Measurements from ENCODE around the gene COL8A1. TPM values are rescaled to one million over a fixed set of nuclear protein-coding genes. Genes with fewer than 3 reads are reported as not detected.

The COL8A1 gene
- total and polyA plus RNA-seq, 5 donors: 16.5 to 57.5 (median 34.4) TPM

- ATAC-seq (no peak), DNase-seq (no peak)
- Histone ChIP-seq H3K4me3 (ENCODE audit: low read length) (peak overlapping the region; percentile 12), H3K27me3 (ENCODE audit: control insufficient read depth, insufficient read depth) (no peaks in the 10 kb centered on the region), H3K9me3 (ENCODE audit: control insufficient read depth, low read length) (no peaks in the 10 kb centered on the region), H3K27ac (ENCODE audit: low read length) (no peak overlapping the region), H3K4me1 (ENCODE audit: control insufficient read depth, insufficient read depth, low read length) (no peaks in the 10 kb centered on the region)
- WGBS: 74% methylated on average over 6 of the region's 6 CpGs
- intact Hi-C loops (cut with DNase I): loop anchor here in 1 of 4 donors (5.0 kb wide), 1 partner anchor 107 kb away; no protein-coding TSS in a partner anchor
Observed at GRCh38 chr3:99640214-99640851, 1.9 kb downstream of the COL8A1 start.

GRCh38 chr3:99641480-99641879 lies 3.1 kb downstream of the COL8A1 start:
- 59% methylated on average over 2 of the region's 2 CpGs for WGBS
- intact Hi-C loops (cut with DNase I): loop anchor here in 1 of 4 donors (5.0 kb wide), 1 partner anchor 106 kb away; no protein-coding TSS in a partner anchor
- DNase-seq: no peak
- Histone ChIP-seq H3K4me3 (ENCODE audit: low read length) (no peak overlapping the region), H3K27ac (ENCODE audit: low read length) (no peak overlapping the region), H3K4me1 (ENCODE audit: control insufficient read depth, insufficient read depth, low read length) (no peaks in the 10 kb centered on the region), H3K9me3 (ENCODE audit: control insufficient read depth, low read length) (no peaks in the 10 kb centered on the region), H3K27me3 (ENCODE audit: control insufficient read depth, insufficient read depth) (no peaks in the 10 kb centered on the region)
- ATAC-seq: no peak

GRCh38 chr3:99641982-99642381 lies 3.6 kb downstream of the COL8A1 start:
- WGBS: 40% methylated on average over 1 of the region's 1 CpG
- Histone ChIP-seq H3K4me3 (ENCODE audit: low read length) (no peak overlapping the region), H3K4me1 (ENCODE audit: control insufficient read depth, insufficient read depth, low read length) (no peaks in the 10 kb centered on the region), H3K9me3 (ENCODE audit: control insufficient read depth, low read length) (no peaks in the 10 kb centered on the region), H3K27ac (ENCODE audit: low read length) (no peak overlapping the region), H3K27me3 (ENCODE audit: control insufficient read depth, insufficient read depth) (no peaks in the 10 kb centered on the region)
- intact Hi-C loops (cut with DNase I): loop anchor here in 1 of 4 donors (5.0 kb wide), 1 partner anchor 105 kb away; no protein-coding TSS in a partner anchor
- ATAC-seq: no peak
- DNase-seq: no peak

- Histone ChIP-seq H3K27me3 (ENCODE audit: control insufficient read depth, insufficient read depth) (no peaks in the 10 kb centered on the region), H3K4me1 (ENCODE audit: control insufficient read depth, insufficient read depth, low read length) (no peaks in the 10 kb centered on the region), H3K4me3 (ENCODE audit: low read length) (no peak overlapping the region), H3K27ac (ENCODE audit: low read length) (no peak overlapping the region), H3K9me3 (ENCODE audit: control insufficient read depth, low read length) (no peaks in the 10 kb centered on the region)
- intact Hi-C loops (cut with DNase I): loop anchor here in 1 of 4 donors (5.0 kb wide), 1 partner anchor 103 kb away; no protein-coding TSS in a partner anchor
- no peak for DNase-seq
- ATAC-seq: no peak
Observed at GRCh38 chr3:99644017-99644416, 5.6 kb downstream of the COL8A1 start.

- DNase-seq (no peak), ATAC-seq (no peak)
- intact Hi-C loops (cut with DNase I): loop anchor here in 2 of 4 donors (5.0 kb wide), 2 partner anchors 43 to 103 kb away; no protein-coding TSS in a partner anchor
- H3K27ac ChIP-seq (ENCODE audit: low read length): no peak overlapping the region
- H3K27me3 ChIP-seq (ENCODE audit: control insufficient read depth, insufficient read depth): no peaks in the 10 kb centered on the region
- H3K9me3 ChIP-seq (ENCODE audit: control insufficient read depth, low read length): no peaks in the 10 kb centered on the region
- no peaks in the 10 kb centered on the region for H3K4me1 ChIP-seq (ENCODE audit: control insufficient read depth, insufficient read depth, low read length)
- WGBS: 74% methylated on average over 3 of the region's 3 CpGs
- no peak overlapping the region for H3K4me3 ChIP-seq (ENCODE audit: low read length)
Observed at GRCh38 chr3:99644746-99645145, 6.4 kb downstream of the COL8A1 start.

GRCh38 chr3:99645277-99646106 lies 7.1 kb downstream of the COL8A1 start:
- DNase-seq (no peak), ATAC-seq (peak; percentile 12 to 18)
- Histone ChIP-seq H3K4me3 (ENCODE audit: low read length) (no peak overlapping the region), H3K9me3 (ENCODE audit: control insufficient read depth, low read length) (no peaks in the 10 kb centered on the region), H3K27ac (ENCODE audit: low read length) (peak overlapping the region; percentile 67), H3K27me3 (ENCODE audit: control insufficient read depth, insufficient read depth) (no peaks in the 10 kb centered on the region), H3K4me1 (ENCODE audit: control insufficient read depth, insufficient read depth, low read length) (no peaks in the 10 kb centered on the region)
- WGBS: 70% methylated on average over 5 of the region's 5 CpGs
- intact Hi-C loops (cut with DNase I): loop anchor here in 1 of 4 donors (5.0 kb wide), 1 partner anchor 42 kb away; no protein-coding TSS in a partner anchor

- no peak for ATAC-seq
- intact Hi-C loops (cut with DNase I): loop anchor here in 1 of 4 donors (5.0 kb wide), 1 partner anchor 41 kb away; no protein-coding TSS in a partner anchor
- no peak overlapping the region for H3K4me3 ChIP-seq (ENCODE audit: low read length)
Observed at GRCh38 chr3:99646107-99646435, 7.7 kb downstream of the COL8A1 start.

GRCh38 chr3:99647081-99647480 lies 8.7 kb downstream of the COL8A1 start:
- H3K27me3 ChIP-seq (ENCODE audit: control insufficient read depth, insufficient read depth): no peaks in the 10 kb centered on the region
- no peak overlapping the region for H3K27ac ChIP-seq (ENCODE audit: low read length)
- H3K4me1 ChIP-seq (ENCODE audit: control insufficient read depth, insufficient read depth, low read length): peaks cover 2% of the 10 kb centered on the region
- DNase-seq (no peak), ATAC-seq (peak in 1 of 2 donors; percentile 25)
- intact Hi-C loops (cut with DNase I): loop anchor here in 1 of 4 donors (5.0 kb wide), 1 partner anchor 40 kb away; no protein-coding TSS in a partner anchor
- no peak overlapping the region for H3K4me3 ChIP-seq (ENCODE audit: low read length)
- 52% methylated on average over 3 of the region's 3 CpGs for WGBS
- no peaks in the 10 kb centered on the region for H3K9me3 ChIP-seq (ENCODE audit: control insufficient read depth, low read length)

More at GRCh38 chr3:99646107-99646435, 7.7 kb downstream of the COL8A1 start:
- H3K4me1 ChIP-seq (ENCODE audit: control insufficient read depth, insufficient read depth, low read length): no peaks in the 10 kb centered on the region
- no peak overlapping the region for H3K27ac ChIP-seq (ENCODE audit: low read length)
- H3K27me3 ChIP-seq (ENCODE audit: control insufficient read depth, insufficient read depth): no peaks in the 10 kb centered on the region
- DNase-seq: no peak
- 93% methylated on average over 1 of the region's 1 CpG for WGBS
- H3K9me3 ChIP-seq (ENCODE audit: control insufficient read depth, low read length): no peaks in the 10 kb centered on the region

GRCh38 chr3:99648101-99648500 lies 9.7 kb downstream of the COL8A1 start:
- WGBS: 29% methylated on average over 5 of the region's 5 CpGs
- Histone ChIP-seq H3K27ac (ENCODE audit: low read length) (peak overlapping the region; percentile 86), H3K9me3 (ENCODE audit: control insufficient read depth, low read length) (no peaks in the 10 kb centered on the region), H3K4me1 (ENCODE audit: control insufficient read depth, insufficient read depth, low read length) (peaks cover 2% of the 10 kb centered on the region), H3K4me3 (ENCODE audit: low read length) (no peak overlapping the region), H3K27me3 (ENCODE audit: control insufficient read depth, insufficient read depth) (no peaks in the 10 kb centered on the region)
- DNase-seq (no peak), ATAC-seq (peak; percentile 82 to 83)
- intact Hi-C loops (cut with DNase I): loop anchor here in 1 of 4 donors (5.0 kb wide), 1 partner anchor 39 kb away; no protein-coding TSS in a partner anchor

- peaks cover 2% of the 10 kb centered on the region for H3K4me1 ChIP-seq (ENCODE audit: control insufficient read depth, insufficient read depth, low read length)
- DNase-seq (no peak), ATAC-seq (no peak)
- intact Hi-C loops (cut with DNase I): loop anchor here in 1 of 4 donors (5.0 kb wide), 1 partner anchor 39 kb away; no protein-coding TSS in a partner anchor
- H3K4me3 ChIP-seq (ENCODE audit: low read length): no peak overlapping the region
- H3K9me3 ChIP-seq (ENCODE audit: control insufficient read depth, low read length): no peaks in the 10 kb centered on the region
- WGBS: 53% methylated on average over 4 of the region's 4 CpGs
- H3K27me3 ChIP-seq (ENCODE audit: control insufficient read depth, insufficient read depth): no peaks in the 10 kb centered on the region
- no peak overlapping the region for H3K27ac ChIP-seq (ENCODE audit: low read length)
Observed at GRCh38 chr3:99648516-99648915, 10.1 kb downstream of the COL8A1 start.

GRCh38 chr3:99651531-99651930 lies 13.1 kb downstream of the COL8A1 start:
- Histone ChIP-seq H3K27me3 (ENCODE audit: control insufficient read depth, insufficient read depth) (no peaks in the 10 kb centered on the region), H3K4me1 (ENCODE audit: control insufficient read depth, insufficient read depth, low read length) (peaks cover 2% of the 10 kb centered on the region), H3K4me3 (ENCODE audit: low read length) (no peak overlapping the region), H3K27ac (ENCODE audit: low read length) (peak overlapping the region; percentile 81), H3K9me3 (ENCODE audit: control insufficient read depth, low read length) (no peaks in the 10 kb centered on the region)
- WGBS: 26% methylated on average over 3 of the region's 3 CpGs
- ATAC-seq (peak; percentile 74 to 86), DNase-seq (peak in 2 of 3 donors; percentile 52 to 71)
- intact Hi-C loops (cut with DNase I): no loop called here

All from right cardiac atrium (tissue), 5 donors.